DND-41 (cell line): ENCODE data around the gene SSX1.
"Not testable (repeated sequence)": the region's sequence is repeated elsewhere in the genome, so short reads cannot be mapped to it uniquely, and the experiment has no call there.

Experiments
- ATAC-seq: fragments of 200-7000 bp; cut with Tn5 transposase; 3 replicates; pipeline ENCODE4 v1.9.1; 2021; ENCODE audit warnings: low read depth; ENCODE audit not compliant: insufficient read depth
- DNase-seq: peaks from one replicate; pipeline ENCODE4 v3.0.0-alpha.2; 2020
- H2AFZ ChIP-seq: 2 replicates; pipeline ENCODE4 v1.6.0; 2012; ENCODE audit warnings: low read depth, low read length
- H3K27ac ChIP-seq: 2 replicates; pipeline ENCODE4 v1.5.1; 2012; ENCODE audit warnings: low read length, inconsistent platforms
- H3K27me3 ChIP-seq: fragments of 200-600 bp; sonication (generic); 2 replicates; pipeline ENCODE4 v1.6.0; 2012; ENCODE audit warnings: low read length, mild to moderate bottlenecking, inconsistent platforms; ENCODE audit not compliant: insufficient read depth, poor library complexity
- H3K36me3 ChIP-seq: 2 replicates; pipeline ENCODE4 v1.5.1; 2012; ENCODE audit warnings: low read length, inconsistent platforms; ENCODE audit not compliant: insufficient read depth
- H3K4me1 ChIP-seq: 2 replicates; pipeline ENCODE4 v1.5.1; 2012; ENCODE audit warnings: mild to moderate bottlenecking, low read length; ENCODE audit not compliant: insufficient read depth
- H3K4me2 ChIP-seq: 2 replicates; pipeline ENCODE4 v1.6.0; 2012; ENCODE audit warnings: mild to moderate bottlenecking, moderate library complexity, low read length, inconsistent platforms; ENCODE audit not compliant: insufficient read depth
- H3K4me3 ChIP-seq, 2 experiments: fragments of 200-600 bp in 1 of 2; shearing (Covaris generic) in 1 of 2; 2 replicates each; pipeline ENCODE4 v1.5.1; 2012 to 2016; ENCODE audit warnings: inconsistent platforms in 2 of 2, low read length in 2 of 2, mild to moderate bottlenecking in 2 of 2, low read depth in 1 of 2, moderate library complexity in 1 of 2
- H3K79me2 ChIP-seq: 2 replicates; pipeline ENCODE4 v1.6.0; 2012; ENCODE audit warnings: low read length, inconsistent platforms; ENCODE audit not compliant: insufficient read depth
- H3K9ac ChIP-seq: 2 replicates; pipeline ENCODE4 v1.6.0; 2012; ENCODE audit warnings: low read depth, mild to moderate bottlenecking, inconsistent platforms, low read length, moderate library complexity
- H3K9me3 ChIP-seq: 2 replicates; pipeline ENCODE4 v1.5.1; 2012; ENCODE audit warnings: low read length, moderate library complexity, mild to moderate bottlenecking, inconsistent platforms; ENCODE audit not compliant: insufficient read depth, severe bottlenecking
- H4K20me1 ChIP-seq: 2 replicates; pipeline ENCODE4 v1.6.0; 2012; ENCODE audit warnings: low read length; ENCODE audit not compliant: insufficient read depth
- EZH2 ChIP-seq: IDR thresholded peaks from 3 replicates; pipeline ENCODE4 v1.6.1; 2012; ENCODE audit warnings: borderline replicate concordance, low read depth, mild to moderate bottlenecking, moderate library complexity, low read length, inconsistent platforms; ENCODE audit not compliant: severe bottlenecking
- TF ChIP-seq, protein P1 (sequence below): IDR thresholded peaks from 2 replicates; pipeline ENCODE4 v1.5.1; 2012; ENCODE audit warnings: borderline replicate concordance, low read length, moderate library complexity, mild to moderate bottlenecking; ENCODE audit not compliant: poor library complexity, severe bottlenecking; ENCODE audit errors: extremely low read depth

The SSX1 gene, protein sequence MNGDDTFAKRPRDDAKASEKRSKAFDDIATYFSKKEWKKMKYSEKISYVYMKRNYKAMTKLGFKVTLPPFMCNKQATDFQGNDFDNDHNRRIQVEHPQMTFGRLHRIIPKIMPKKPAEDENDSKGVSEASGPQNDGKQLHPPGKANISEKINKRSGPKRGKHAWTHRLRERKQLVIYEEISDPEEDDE

DNA sequence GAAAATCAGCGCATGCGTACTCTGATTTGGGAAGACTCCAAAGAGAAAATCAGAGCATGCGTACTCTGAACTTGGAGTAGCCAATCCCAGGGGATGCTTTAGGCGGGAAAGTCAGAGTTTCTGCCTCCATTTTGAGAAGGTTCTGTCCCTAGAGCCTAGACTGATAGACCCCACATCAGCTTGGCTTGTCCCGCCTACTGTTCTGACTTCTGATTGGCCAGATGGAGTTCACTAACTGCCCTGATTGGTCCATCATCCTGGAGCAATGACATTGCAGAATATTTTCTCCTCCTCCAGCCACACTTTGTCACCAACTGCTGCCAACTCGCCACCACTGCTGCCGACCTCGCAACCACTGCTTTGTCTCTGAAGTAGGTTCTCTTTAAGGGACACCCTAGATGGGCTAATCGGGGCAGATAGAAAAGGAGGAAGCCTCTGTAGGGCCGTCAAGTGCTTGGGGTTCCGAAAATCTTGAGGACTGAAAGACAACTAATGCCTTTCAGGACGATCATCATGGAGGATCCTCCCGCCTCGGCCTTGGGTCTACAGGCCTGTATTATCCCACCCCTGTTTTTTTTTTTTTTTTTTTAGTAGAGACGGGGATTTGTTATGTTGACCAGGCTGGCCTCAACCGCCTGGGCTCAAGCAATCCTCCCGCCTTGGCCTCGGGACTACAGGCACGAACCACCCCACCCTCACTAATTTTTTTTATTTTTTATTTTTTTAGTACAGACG is at the start of gene SSX1:
Gene SSX1 (plus strand): TSS at position 331 of the 735 bp plus-strand sequence. CDS start 1,850 bp downstream, outside the sequence.
- not testable (repeated sequence) for H3K9ac ChIP-seq

DNA sequence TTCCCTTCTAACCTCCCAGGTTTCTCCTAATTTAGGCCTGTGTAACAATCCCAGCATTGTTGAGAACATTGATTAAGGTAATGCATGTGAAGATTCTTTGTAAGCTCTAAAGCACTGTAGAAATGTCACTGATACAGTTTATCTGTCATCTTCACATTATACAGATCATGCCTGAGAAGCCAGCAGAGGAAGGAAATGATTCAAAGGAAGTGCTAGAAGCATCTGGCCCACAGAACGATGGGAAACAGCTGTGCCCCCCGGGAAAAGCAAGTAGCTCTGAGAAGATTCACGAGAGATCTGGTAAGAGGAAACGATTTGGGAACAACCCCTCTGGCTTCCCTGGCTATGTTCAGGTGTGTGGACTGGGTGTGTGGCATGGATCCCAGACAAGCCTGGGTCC is 40.9 kb upstream of the SSX1 start:
- H3K27ac ChIP-seq, H3K36me3 ChIP-seq, H3K9ac ChIP-seq, H3K4me1 ChIP-seq, H3K9me3 ChIP-seq, H2AFZ ChIP-seq, H4K20me1 ChIP-seq, H3K79me2 ChIP-seq, ATAC-seq, H3K4me2 ChIP-seq, DNase-seq, H3K4me3 ChIP-seq, H3K27me3 ChIP-seq: not testable (repeated sequence)

More for the DNA sequence above, at the start of gene SSX1:
- H3K9me3 ChIP-seq, DNase-seq, H3K36me3 ChIP-seq, H3K4me3 ChIP-seq, ATAC-seq, H4K20me1 ChIP-seq, H3K79me2 ChIP-seq, H3K4me1 ChIP-seq, H3K27me3 ChIP-seq, H3K27ac ChIP-seq, H2AFZ ChIP-seq, H3K4me2 ChIP-seq: not testable (repeated sequence)

DNA sequence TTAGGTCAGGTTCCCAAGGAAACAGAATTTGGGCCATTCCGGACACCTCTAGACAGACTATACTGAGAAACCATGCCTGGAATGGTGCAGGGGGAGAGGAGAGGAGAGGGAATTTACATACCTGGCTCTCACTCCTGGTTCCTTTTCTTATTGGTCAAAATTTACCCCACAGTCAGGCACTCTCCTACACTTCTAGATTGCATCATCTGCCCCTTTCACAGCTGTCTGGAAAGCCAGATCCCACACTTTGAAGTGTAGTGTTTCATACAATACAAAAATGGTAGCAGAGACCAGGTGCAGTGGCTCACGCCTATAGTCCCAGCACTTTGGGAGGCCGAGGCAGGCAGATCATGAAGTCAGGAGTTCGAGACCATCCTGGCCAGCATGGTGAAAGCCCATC is 31.0 kb upstream of the SSX1 start:
- H3K4me1 ChIP-seq, H4K20me1 ChIP-seq, H3K79me2 ChIP-seq, H3K9me3 ChIP-seq, H3K9ac ChIP-seq, ATAC-seq, DNase-seq, H3K4me2 ChIP-seq, H3K4me3 ChIP-seq, H3K27me3 ChIP-seq, H2AFZ ChIP-seq, H3K27ac ChIP-seq, H3K36me3 ChIP-seq: not testable (repeated sequence)

DNA sequence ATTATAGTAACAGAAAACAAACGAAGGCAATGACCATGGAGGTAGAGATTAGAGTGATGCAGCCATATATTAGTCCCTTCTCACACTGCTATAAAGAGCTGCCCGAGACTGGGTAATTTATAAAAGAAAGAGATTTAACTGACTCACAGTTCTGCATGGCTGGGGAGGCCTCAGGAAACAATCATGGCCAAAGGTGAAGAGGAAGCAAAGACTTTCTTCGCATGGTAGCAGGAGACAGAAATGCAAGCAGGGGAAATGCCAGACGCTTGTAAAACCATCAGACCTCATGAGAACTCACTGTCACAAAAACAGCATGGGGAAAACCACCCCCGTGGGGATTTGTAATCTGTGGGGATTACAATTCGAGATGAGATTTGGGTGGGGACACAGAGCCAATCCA is 2.2 kb upstream of the SSX1 start:
- H3K4me1 ChIP-seq, DNase-seq, H2AFZ ChIP-seq, H3K4me2 ChIP-seq, H3K79me2 ChIP-seq, H3K27ac ChIP-seq, H3K27me3 ChIP-seq, H3K9me3 ChIP-seq, ATAC-seq, H3K4me3 ChIP-seq, H3K9ac ChIP-seq, H3K36me3 ChIP-seq, H4K20me1 ChIP-seq: not testable (repeated sequence)

DNA sequence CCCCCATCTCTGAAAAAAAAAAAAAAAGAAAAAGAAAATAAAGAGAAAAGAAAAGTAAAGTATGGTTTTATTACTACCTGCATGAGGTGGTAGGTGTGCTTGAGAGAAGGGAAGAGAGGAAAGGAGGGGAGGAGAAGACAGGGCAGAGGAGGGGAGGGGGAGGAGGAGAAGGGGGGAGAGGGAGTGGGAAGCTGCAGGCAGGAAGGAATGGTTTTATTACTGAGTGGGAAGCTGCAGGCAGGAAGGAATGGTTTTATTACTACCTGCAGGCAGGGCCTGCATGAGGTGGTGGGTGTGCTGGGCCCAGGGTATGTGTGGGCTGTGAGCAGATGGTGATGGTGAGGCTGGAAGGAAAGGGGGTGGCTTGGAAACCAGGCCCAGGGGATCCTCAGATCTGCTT is 19.2 kb downstream of the SSX1 start:
- not testable (repeated sequence) for H4K20me1 ChIP-seq, H3K79me2 ChIP-seq, H3K9me3 ChIP-seq, H3K27me3 ChIP-seq, H3K36me3 ChIP-seq, H2AFZ ChIP-seq, H3K27ac ChIP-seq, H3K4me2 ChIP-seq, H3K4me1 ChIP-seq, H3K4me3 ChIP-seq, H3K9ac ChIP-seq, DNase-seq, ATAC-seq

DNA sequence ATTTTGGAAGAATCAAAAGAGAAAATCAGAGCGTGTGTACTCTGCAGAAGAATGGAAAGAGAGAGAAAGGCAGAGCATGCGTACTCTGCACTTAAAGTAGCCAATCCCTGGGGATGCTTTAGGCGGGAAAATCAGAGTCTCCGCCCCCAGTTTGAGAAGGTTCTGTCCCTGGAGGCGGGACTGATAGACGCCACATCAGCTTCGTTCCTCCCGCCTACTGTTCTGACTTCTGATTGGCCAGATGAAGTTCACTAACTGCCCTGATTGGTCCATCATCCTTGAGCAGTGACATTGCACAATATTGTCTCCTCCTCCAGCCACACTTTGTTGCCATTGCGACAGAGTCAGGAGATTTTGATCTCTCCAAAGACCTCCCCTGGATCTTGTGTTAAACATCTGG is 23.8 kb downstream of the SSX1 start:
- ATAC-seq (no peak), DNase-seq (peak; percentile 3)
- H3K27me3 ChIP-seq, result no peaks in the 10 kb centered on the region
- no peak overlapping the region for H3K27ac ChIP-seq
- no peaks in the 10 kb centered on the region for H3K36me3 ChIP-seq
- no peaks in the 10 kb centered on the region for H4K20me1 ChIP-seq
- no peaks in the 10 kb centered on the region for H3K79me2 ChIP-seq
- no peaks in the 10 kb centered on the region for H3K9me3 ChIP-seq
- no peak for TF ChIP-seq EZH2
- TF ChIP-seq, protein P1, sequence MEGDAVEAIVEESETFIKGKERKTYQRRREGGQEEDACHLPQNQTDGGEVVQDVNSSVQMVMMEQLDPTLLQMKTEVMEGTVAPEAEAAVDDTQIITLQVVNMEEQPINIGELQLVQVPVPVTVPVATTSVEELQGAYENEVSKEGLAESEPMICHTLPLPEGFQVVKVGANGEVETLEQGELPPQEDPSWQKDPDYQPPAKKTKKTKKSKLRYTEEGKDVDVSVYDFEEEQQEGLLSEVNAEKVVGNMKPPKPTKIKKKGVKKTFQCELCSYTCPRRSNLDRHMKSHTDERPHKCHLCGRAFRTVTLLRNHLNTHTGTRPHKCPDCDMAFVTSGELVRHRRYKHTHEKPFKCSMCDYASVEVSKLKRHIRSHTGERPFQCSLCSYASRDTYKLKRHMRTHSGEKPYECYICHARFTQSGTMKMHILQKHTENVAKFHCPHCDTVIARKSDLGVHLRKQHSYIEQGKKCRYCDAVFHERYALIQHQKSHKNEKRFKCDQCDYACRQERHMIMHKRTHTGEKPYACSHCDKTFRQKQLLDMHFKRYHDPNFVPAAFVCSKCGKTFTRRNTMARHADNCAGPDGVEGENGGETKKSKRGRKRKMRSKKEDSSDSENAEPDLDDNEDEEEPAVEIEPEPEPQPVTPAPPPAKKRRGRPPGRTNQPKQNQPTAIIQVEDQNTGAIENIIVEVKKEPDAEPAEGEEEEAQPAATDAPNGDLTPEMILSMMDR, result no peak
- H3K9ac ChIP-seq, result no peak overlapping the region
- no peaks in the 10 kb centered on the region for H3K4me1 ChIP-seq
- no peak overlapping the region for H3K4me2 ChIP-seq
- H2AFZ ChIP-seq, result no peak overlapping the region
- no peak overlapping the region for H3K4me3 ChIP-seq

DNA sequence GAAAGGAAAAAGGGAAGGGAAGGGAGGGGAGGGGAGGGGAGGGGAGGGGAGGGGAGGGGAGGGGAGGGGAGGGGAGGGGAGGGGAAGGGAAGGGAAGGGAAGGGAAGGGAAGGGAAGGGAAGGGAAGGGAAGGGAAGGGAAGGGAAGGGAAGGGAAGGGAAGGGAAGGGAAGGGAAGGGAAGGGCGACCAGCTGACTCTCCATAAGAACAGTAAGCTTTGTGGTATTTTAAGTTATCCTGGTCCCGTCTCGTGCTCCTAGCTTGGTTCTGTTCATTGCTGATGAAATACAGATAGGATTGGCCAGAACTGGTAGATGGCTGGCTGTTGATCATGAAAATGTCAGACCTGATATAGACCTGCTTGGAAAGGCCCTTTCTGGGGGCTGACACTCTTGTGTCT is 25.5 kb downstream of the SSX1 start:
- not testable (repeated sequence) for H3K4me1 ChIP-seq, ATAC-seq, H3K4me3 ChIP-seq, H4K20me1 ChIP-seq, H2AFZ ChIP-seq, DNase-seq, H3K9ac ChIP-seq, H3K9me3 ChIP-seq, H3K36me3 ChIP-seq, H3K79me2 ChIP-seq, H3K27me3 ChIP-seq, H3K27ac ChIP-seq, H3K4me2 ChIP-seq
